Measurements from ENCODE around the gene DVL3.

DNA sequence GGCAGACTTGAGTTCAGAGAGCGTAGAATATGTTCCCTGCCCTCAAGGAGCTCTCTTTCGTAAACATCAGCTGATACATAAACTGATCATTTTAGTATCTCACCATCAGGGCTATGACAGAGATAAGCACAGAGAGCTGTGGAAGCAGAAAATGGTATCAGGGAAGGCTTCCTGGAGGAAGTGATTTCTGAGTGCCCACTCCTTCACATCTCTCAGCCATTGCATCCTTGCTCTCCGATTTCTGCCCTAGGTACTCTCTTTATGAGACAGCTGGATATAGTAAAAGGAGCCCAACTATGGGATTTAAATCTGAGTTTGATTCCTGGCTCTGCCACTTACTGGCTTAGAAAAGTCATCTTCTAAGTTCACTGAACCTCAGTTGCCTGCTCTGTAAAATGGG is 10.4 kb downstream of the DVL3 start:
- TF ChIP-seq CTCF (IDR thresholded peaks at IDR 0.05; ENCODE audit: low read length), result no peak
- TF ChIP-seq EZH2 (IDR thresholded peaks at IDR 0.05; ENCODE audit: borderline replicate concordance, low read length), result no peak

Data from OCI-LY1 (cell line).